HEK293T (cell line): Measurements from ENCODE around the gene GRB7.

Experiments
- CTCF ChIA-PET: fragments of 350-600 bp; formaldehyde crosslinking; extraction: SDS; loops from one replicate; lab custom pipeline; 2021; ENCODE audit warnings: antibody characterized with exemption, inconsistent platforms; lab: Yijun Ruan, JAX
- POLR2A ChIA-PET: fragments of 350-600 bp; formaldehyde crosslinking; extraction: SDS; loops from one replicate; lab custom pipeline; 2020; ENCODE audit warnings: antibody characterized with exemption, inconsistent platforms; lab: Yijun Ruan, JAX
- DNase-seq: peaks from one replicate; pipeline ENCODE4 v3.0.0; 2012; ENCODE audit warnings: mixed read lengths; ENCODE audit errors: extremely low spot score
- ARNT ChIP-seq: fragments of 450-650 bp; IDR thresholded peaks from 2 replicates; pipeline ENCODE4 v1.6.1; 2017; ENCODE audit warnings: mild to moderate bottlenecking
- BHLHE40 ChIP-seq: fragments of 450-650 bp; IDR thresholded peaks from 2 replicates; pipeline ENCODE4 v1.6.1; 2016; ENCODE audit warnings: mild to moderate bottlenecking, moderate library complexity, borderline replicate concordance
- CTBP1 ChIP-seq: fragments of 450-650 bp; IDR thresholded peaks from 2 replicates; pipeline ENCODE4 v1.6.1; 2016; ENCODE audit warnings: borderline replicate concordance
- ELF4 ChIP-seq: fragments of 450-650 bp; IDR thresholded peaks from 2 replicates; pipeline ENCODE4 v1.6.1; 2017; ENCODE audit warnings: antibody characterized with exemption
- FOXA1 ChIP-seq: fragments of 450-650 bp; IDR thresholded peaks from 2 replicates; pipeline ENCODE4 v1.6.1; 2016; ENCODE audit warnings: mild to moderate bottlenecking
- FOXK2 ChIP-seq: fragments of 450-650 bp; IDR thresholded peaks from 2 replicates; pipeline ENCODE4 v1.6.1; 2016; ENCODE audit warnings: mild to moderate bottlenecking
- FOXM1 ChIP-seq: fragments of 450-650 bp; IDR thresholded peaks from 2 replicates; pipeline ENCODE4 v1.6.1; 2017; ENCODE audit warnings: mild to moderate bottlenecking, borderline replicate concordance
- HDGF ChIP-seq: fragments of 450-650 bp; IDR thresholded peaks from 2 replicates; pipeline ENCODE4 v1.6.1; 2017; ENCODE audit warnings: antibody characterized with exemption, borderline replicate concordance
- L3MBTL2 ChIP-seq: fragments of 450-650 bp; conservative IDR thresholded peaks from 2 replicates; pipeline ENCODE4 v1.6.1; 2016; ENCODE audit warnings: mild to moderate bottlenecking
- LEF1 ChIP-seq: fragments of 450-650 bp; IDR thresholded peaks from 2 replicates; pipeline ENCODE4 v1.6.1; 2017; ENCODE audit warnings: mild to moderate bottlenecking, borderline replicate concordance
- NFRKB ChIP-seq: fragments of 450-650 bp; IDR thresholded peaks from 2 replicates; pipeline ENCODE4 v1.6.1; 2016; ENCODE audit warnings: mild to moderate bottlenecking, moderate library complexity
- SP1 ChIP-seq: fragments of 450-650 bp; IDR thresholded peaks from 2 replicates; pipeline ENCODE4 v1.6.1; 2017
- SUZ12 ChIP-seq: fragments of 450-650 bp; IDR thresholded peaks from 2 replicates; pipeline ENCODE4 v1.6.1; 2016; ENCODE audit warnings: mild to moderate bottlenecking
- TARDBP ChIP-seq: fragments of 450-650 bp; IDR thresholded peaks from 2 replicates; pipeline ENCODE4 v1.6.1; 2016
- ZNF384 ChIP-seq: fragments of 450-650 bp; IDR thresholded peaks from 2 replicates; pipeline ENCODE4 v1.6.1; 2016
- TF ChIP-seq, protein P1 (sequence below): fragments of 450-650 bp; IDR thresholded peaks from 2 replicates; pipeline ENCODE4 v1.6.1; 2016

The GRB7 gene

DNA sequence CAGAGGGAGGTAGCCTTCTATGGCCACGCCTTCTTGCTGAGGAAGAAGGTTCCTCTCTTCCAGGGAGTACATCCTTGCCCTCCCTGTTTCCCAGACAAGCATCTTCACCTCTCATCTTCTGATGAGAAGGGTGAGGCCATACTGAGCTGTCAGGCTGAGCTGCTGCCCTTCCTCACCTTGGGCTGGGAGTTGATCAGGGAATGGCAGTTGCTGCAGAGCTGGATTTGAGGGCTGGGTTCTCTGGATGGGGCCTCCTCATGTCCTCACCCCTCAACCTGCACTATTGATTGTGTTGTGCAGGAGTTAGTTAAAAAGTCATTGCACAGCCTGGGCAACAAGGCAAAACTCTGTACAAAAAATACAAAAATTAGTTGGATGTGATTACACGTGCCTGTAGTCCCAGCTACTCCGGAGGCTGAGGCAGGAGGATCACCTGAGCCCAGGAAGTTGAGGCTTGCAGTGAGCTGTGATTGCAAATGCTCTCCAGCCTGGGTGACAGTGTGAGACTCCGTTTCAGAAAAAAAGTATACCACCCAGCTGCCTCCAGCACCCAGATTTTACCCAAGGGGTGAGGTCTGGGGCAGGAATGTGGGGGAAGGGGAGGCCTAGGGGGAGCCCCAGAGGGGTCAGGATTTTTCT lies 35.8 kb upstream of the GRB7 start:
- TF ChIP-seq FOXM1 (no peak), HDGF (no peak), ZNF384 (no peak), SUZ12 (no peak), NFRKB (no peak), SP1 (no peak), L3MBTL2 (no peak), TARDBP (no peak), ELF4 (no peak), BHLHE40 (no peak), CTBP1 (no peak), LEF1 (no peak), ARNT (no peak), FOXA1 (no peak), FOXK2 (no peak)
- TF ChIP-seq, protein P1, sequence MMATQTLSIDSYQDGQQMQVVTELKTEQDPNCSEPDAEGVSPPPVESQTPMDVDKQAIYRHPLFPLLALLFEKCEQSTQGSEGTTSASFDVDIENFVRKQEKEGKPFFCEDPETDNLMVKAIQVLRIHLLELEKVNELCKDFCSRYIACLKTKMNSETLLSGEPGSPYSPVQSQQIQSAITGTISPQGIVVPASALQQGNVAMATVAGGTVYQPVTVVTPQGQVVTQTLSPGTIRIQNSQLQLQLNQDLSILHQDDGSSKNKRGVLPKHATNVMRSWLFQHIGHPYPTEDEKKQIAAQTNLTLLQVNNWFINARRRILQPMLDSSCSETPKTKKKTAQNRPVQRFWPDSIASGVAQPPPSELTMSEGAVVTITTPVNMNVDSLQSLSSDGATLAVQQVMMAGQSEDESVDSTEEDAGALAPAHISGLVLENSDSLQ = no peak
- POLR2A ChIA-PET = interaction anchor here (0.9 to 4.5 kb wide), 2 partner anchors 9 to 12 kb away, joined by 3 to 84 read pairs; partner anchors contain the start of gene PGAP3
- CTCF ChIA-PET = interaction anchor here (1.2 kb wide), 1 partner anchor 29 kb away, joined by 3 read pairs; the partner anchor contains the start of gene MIEN1
- no peak for DNase-seq

DNA sequence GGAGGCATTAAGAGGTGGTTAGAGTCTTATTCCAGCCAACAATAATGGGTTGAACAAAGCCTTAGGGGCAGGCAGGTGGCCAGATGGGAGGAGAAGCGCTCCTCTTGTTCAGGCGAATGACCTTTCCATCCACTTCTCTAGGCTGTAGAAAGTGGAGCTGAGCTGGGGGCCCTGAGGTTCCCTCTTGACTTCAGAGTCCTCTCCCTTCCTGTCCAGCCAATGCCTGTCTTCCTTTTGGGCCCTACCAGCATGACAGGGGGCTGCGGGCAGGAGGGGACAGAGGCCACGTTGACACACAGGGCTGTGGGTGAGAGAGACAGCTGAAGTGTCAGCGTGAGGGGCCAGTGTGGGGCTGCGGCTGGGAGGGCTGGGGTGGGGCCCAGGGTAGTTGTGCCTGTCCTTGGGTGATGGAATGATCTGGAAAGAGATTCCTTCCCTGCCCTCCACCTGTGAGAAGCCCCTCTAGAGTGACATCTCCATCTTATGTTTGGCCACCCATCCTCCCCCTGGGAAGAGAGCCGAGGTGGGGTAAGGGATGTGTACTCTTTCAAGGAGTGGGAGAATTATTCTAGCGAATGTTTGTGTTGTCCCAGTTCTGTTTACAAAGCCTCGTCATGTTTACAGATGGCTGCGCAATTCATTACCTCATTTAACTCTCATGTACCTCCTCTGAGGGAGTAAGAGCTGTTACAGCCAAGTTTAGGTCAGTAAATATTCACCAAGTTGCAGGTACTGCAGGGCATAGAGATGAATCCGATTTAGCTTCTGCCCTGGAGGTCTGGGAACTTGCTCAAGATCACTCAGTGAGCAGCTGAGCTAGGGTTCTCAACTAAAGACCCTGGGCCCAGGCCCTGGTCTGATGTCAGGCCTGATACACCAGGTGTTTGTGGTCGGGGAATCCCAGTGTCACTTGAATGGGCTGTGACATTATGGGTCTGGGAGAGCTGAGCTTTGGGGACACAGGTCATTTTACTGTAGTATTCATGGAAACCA lies 34.5 kb upstream of the GRB7 start:
- CTCF ChIA-PET = interaction anchor here (1.1 kb wide), 1 partner anchor 49 kb away, joined by 4 read pairs; no protein-coding TSS in a partner anchor
- POLR2A ChIA-PET = interaction anchor here (0.8 to 1.2 kb wide), 2 partner anchors 26 to 194 kb away, joined by 3 to 4 read pairs; no protein-coding TSS in a partner anchor
- DNase-seq = no peak
- TF ChIP-seq LEF1 (no peak), ARNT (no peak), FOXA1 (no peak), SP1 (no peak), ELF4 (no peak), CTBP1 (no peak), FOXM1 (no peak), BHLHE40 (no peak), L3MBTL2 (no peak), ZNF384 (no peak), NFRKB (no peak)

DNA sequence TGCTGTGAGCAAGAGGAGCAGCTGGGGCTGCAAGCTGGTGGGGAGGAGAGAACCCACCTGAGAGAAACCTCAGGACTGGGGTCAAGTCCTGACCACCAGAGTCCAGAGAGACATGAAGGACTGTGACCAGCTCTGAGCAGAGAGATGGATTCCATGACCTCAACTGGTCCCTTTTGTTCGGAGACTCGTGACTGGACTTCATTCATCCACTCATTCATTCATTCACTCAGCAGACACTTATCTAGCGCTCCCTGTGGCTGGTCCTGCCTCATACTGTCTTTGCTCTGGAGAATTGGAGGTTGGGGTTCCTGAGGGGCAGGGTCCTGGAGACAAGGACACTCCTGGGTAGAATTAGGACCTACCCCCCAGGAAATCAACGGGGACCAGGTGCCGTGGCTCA lies 33.8 kb upstream of the GRB7 start:
- ChIA-PET POLR2A (interaction anchor here (0.8 to 1.2 kb wide), 2 partner anchors 26 to 195 kb away, joined by 3 to 4 read pairs; no protein-coding TSS in a partner anchor), CTCF (interaction anchor here (1.1 kb wide), 1 partner anchor 50 kb away, joined by 4 read pairs; no protein-coding TSS in a partner anchor)
- no peak for DNase-seq
- TF ChIP-seq, protein P1 = no peak
- TF ChIP-seq NFRKB (no peak), SP1 (no peak), LEF1 (no peak), FOXK2 (no peak), L3MBTL2 (no peak), SUZ12 (no peak), ELF4 (no peak), BHLHE40 (no peak), HDGF (no peak), FOXA1 (no peak), TARDBP (no peak), ARNT (no peak), CTBP1 (no peak), FOXM1 (no peak)

DNA sequence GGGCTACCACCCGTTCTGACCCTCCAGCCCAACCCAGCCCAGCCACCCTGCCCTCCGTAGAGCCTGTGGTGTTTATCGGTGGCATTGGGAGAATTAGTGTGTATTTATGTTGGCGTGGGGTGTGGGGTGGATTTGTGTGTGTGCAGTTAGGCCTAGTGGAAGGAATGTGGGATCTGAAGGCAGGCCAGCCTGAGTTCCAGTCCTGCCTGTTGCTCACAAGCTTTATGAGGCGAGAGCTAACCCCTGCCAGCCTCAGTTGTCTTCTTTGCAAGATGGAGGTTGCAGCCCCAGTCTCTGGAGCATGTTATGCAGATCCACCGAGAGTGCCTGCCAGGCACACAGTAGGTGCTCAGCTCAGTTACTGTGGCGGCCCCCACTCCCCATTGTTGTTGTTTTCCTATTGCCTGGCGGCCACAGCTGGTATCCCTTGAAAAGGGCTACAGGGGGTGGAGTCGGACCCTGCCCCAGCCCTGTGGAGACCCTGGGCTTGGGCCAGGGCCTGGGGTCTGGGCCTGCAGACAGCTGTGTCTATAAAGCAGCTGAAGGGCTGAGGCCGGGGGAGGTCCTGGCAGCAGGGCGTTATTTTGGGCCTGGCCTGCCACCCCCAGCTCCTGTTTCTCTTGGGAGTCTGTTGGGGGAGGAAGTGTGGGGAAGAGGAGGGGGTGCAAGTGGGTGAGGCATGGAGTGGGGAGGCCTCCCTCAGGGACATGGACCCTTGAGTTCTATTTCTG lies 32.8 kb upstream of the GRB7 start:
- ChIA-PET POLR2A (interaction anchor here (1.2 to 1.5 kb wide), 2 partner anchors 17 to 24 kb away, joined by 4 to 5 read pairs; partner anchors contain the start of gene PGAP3), CTCF (interaction anchor here (0.5 kb wide), 1 partner anchor 146 kb away, joined by 3 read pairs; no protein-coding TSS in a partner anchor)
- DNase-seq = no peak
- TF ChIP-seq ZNF384 = no peak
- TF ChIP-seq FOXA1 = no peak
- no peak for TF ChIP-seq BHLHE40
- TF ChIP-seq ELF4 = no peak
- TF ChIP-seq, protein P1 = no peak
- no peak for TF ChIP-seq TARDBP
- no peak for TF ChIP-seq L3MBTL2
- no peak for TF ChIP-seq CTBP1
- TF ChIP-seq FOXK2 = no peak
- TF ChIP-seq NFRKB = no peak
- TF ChIP-seq HDGF = no peak
- no peak for TF ChIP-seq SP1
- no peak for TF ChIP-seq SUZ12
- no peak for TF ChIP-seq LEF1
